Measurements from ENCODE around the gene RER1.
A peak's percentile ranks its signal among the peaks of the same experiment; 100 is the strongest.

Gene RER1

DNA sequence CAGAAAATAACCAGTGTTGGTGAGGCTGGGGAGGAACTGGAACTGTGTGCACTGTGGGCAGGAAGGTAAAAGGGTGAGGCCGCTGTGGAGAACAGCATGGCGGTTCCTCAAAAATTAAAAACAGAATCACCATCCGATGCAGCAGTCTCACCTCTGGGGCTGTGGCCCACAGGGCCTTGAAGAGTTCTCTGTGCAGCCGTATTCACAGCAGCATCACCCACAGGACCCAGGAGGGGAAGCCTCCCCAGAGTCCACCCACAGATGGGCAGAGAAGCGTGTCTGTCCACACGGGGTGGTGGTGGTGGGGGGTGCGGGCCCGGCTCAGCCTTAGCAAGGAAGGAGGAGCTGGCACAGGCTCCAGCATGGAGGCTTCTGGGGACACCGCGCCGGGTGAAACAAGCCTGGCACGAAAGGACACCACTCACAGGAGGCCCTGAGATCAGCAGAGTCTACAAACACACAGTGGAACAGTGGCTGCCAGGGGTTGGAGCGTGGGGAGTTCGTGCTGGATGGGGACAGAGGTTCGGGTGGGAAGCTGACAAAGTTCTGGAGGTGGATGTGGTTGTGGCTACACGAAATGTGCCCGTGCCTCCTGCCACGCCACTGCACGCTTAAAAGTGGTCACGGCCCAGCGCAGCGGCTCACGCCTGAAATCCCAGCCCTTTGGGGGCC is 11.8 kb upstream of the RER1 start:
- Mint-ChIP-seq H3K4me3 (no peak overlapping the region), H3K27me3 (no peaks in the 10 kb centered on the region), H3K27ac (peak overlapping the region in 1 of 2 donors; percentile 48), H3K4me1 (peaks cover 4% of the 10 kb centered on the region), H3K9me3 (no peaks in the 10 kb centered on the region)
- ATAC-seq (no peak), DNase-seq (no peak)

DNA sequence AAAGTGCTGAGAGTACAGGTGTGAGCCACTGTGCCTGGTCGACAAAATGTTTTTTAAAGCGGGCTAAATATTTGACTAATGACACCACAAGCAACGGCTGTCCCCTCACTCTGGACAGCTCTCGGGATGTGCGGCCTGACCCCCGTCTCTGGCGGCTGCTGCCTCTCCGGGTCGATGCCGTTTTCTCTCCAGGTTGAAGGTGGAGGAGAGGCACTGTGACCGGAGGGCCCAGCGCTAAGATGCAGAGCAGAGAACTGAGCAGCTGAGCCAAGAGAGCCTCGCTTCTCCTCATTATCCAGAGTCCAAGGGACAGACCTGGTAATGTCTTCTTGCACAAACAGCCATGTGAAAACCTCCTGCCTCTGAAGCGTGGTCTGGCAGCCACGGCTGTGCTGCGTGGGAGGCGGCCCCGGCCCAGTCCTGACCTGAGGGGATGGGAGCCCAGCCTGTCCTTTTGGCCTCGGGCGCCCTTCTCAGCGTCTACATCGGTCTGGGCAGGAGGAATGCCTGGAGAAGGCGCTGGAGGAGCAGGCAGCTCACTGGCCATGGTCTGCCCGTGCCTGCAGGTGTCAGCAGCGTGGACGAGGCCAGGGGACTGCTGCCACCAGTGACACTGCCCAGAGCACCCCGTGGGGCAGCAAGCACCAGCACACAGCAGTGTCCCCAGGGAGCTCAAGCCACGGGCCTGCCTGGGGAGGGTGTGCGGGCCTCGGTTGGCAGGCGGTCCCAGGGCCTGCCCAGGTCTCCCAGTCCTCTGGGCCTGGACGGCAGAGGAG is 10.6 kb upstream of the RER1 start:
- Mint-ChIP-seq H3K4me3 (no peak overlapping the region), H3K9me3 (no peaks in the 10 kb centered on the region), H3K27me3 (no peaks in the 10 kb centered on the region), H3K4me1 (peaks cover 4% of the 10 kb centered on the region), H3K27ac (no peak overlapping the region)
- no peak for DNase-seq
- no peak for ATAC-seq

DNA sequence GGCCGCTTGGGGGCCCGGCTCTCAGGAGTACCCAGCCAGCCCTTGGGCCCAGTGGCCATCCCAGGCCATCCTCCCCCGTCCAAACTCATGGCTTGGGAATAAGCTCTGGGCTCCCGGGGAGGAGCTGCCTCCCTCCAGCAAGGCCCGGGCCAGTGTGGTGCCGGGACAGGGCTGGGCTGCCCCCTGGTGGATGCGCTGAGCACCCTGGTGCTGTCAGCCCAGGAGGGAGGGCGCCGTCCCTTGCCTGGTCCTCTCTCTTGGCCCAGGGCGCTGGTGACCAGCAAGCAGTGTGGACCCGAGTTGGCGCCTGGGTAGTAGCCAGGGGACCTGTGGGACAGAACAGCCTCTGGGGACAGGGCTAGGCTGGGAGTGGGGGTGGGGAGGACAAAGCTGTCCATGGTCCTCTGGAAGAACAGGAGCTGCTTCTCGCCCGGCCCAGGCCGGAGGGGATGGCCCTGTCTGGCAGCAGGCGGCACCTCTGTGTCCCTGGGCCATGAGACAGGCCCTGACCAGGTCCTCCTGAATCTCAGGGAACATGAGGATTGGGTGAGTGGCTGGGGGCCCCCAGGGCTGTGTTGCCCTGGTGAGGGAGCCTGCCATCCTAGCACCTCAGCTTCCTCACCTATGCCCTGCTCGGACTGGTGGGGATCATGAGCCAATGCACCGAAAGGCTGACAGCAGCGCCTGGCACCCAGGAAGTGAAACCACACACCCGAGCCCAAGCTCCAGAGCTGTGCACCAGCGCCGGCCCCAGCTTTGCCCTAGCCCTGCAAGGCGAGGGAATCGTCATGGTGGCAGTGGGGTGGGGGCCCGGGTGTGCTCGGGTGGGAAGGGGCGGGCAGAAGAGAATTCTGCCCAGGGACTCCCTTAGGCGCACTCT is 9.7 kb upstream of the RER1 start:
- Mint-ChIP-seq H3K4me1 (peaks cover 4% of the 10 kb centered on the region), H3K27ac (no peak overlapping the region), H3K9me3 (no peaks in the 10 kb centered on the region), H3K27me3 (no peaks in the 10 kb centered on the region), H3K4me3 (no peak overlapping the region)
- ATAC-seq (peak; percentile 95), DNase-seq (peak; percentile 75 to 80)

DNA sequence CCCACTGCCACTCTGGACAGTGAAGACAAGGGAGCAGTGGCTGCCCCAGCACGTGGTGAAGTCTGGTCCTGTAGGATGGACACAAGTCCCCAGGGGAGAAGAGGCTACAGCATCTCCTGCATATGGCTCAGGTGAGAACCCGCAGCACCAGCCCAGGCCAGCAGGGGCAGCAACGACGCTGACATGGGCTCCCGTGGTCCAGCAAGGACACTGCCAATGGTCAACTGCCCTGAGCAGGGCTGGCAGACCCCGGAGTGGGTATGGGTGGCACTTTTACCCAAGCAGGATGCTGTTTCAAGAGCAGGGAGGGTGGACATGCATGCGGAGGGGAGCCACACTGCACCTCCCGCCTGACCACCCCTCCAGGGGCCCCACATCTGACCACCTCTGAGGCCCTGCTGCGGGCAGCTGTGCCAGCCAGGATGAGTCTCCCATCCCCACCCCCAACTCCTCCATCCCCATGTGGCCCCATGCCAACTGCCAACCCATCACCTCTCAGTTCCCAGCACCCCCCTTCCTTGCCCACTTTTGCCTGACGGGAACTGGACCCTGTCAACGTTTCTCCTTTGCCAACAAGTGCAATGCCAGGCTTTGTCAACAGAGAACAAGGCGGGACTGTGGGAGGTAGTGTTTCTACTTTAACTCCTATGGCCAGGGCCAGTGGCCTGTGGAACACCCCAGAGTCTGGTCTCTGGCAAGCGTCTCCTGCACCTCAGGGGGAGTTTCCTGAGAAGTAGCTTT is 8.8 kb upstream of the RER1 start:
- H3K4me3 Mint-ChIP-seq, result no peak overlapping the region
- peaks cover 4% of the 10 kb centered on the region for H3K4me1 Mint-ChIP-seq
- H3K9me3 Mint-ChIP-seq, result no peaks in the 10 kb centered on the region
- no peaks in the 10 kb centered on the region for H3K27me3 Mint-ChIP-seq
- no peak overlapping the region for H3K27ac Mint-ChIP-seq
- ATAC-seq, result peak; percentile 29
- peak in 1 of 2 donors; percentile 20 for DNase-seq

DNA sequence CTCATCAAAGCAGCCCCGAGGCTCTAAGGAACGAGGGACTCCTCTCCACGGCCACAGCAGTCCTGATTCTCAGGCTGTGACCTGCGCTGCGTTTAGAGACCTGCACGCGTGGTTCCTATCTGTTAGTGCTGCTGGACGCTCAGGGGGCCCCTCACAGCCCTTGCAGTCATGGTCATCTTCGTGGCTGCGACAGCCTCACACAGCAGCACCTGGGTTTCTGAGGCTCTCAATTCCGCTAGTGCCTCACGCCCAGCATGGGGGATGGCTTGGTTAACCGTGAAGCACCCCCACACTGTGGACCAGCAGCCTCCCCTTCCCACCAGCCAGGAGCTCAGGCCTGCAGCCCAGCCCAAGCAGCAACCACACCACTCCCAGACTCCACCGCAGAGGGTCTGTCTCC is 8.1 kb upstream of the RER1 start:
- H3K27ac Mint-ChIP-seq, result no peak overlapping the region
- H3K4me1 Mint-ChIP-seq, result peaks cover 4% of the 10 kb centered on the region
- ATAC-seq (no peak), DNase-seq (no peak)
- H3K9me3 Mint-ChIP-seq, result no peaks in the 10 kb centered on the region
- H3K4me3 Mint-ChIP-seq, result no peak overlapping the region
- H3K27me3 Mint-ChIP-seq, result no peaks in the 10 kb centered on the region

DNA sequence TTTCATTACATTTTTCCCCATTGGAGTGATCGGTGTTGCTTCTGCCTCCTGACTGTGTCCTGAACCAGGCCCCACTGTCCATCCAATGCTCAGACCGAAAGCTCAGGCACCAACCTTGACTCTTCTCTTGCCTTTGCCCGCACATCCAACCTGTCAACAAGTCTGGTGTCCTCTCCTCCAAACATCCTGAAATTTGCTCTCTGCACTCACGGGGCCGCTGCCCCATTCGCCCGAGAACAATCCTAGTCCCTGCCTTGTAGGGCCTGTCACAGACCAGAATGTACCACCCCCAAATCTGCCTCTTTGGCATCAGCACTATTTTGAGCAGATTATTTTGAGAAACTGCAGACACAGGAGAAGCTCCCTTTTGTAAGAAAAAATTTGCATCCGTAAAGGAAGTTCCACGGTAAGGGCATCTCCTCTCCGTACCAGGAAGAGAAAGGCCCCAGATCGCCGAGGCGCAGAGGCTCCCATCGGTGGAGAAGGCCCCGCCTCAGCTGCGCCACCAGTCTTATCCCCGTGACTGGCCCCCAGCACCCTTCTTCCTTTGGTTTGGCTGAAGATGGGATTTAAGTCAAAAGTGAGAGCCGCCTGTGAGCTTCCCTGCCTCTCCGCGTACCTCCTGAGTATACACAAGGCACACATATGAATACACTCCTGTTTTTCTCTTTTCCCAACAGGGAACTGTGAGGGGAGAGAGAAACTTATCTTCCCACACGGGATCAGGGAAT is 7.3 kb upstream of the RER1 start:
- Mint-ChIP-seq H3K4me3 (no peak overlapping the region), H3K27me3 (no peaks in the 10 kb centered on the region), H3K4me1 (peaks cover 4% of the 10 kb centered on the region), H3K27ac (no peak overlapping the region), H3K9me3 (no peaks in the 10 kb centered on the region)
- ATAC-seq (no peak), DNase-seq (no peak)

DNA sequence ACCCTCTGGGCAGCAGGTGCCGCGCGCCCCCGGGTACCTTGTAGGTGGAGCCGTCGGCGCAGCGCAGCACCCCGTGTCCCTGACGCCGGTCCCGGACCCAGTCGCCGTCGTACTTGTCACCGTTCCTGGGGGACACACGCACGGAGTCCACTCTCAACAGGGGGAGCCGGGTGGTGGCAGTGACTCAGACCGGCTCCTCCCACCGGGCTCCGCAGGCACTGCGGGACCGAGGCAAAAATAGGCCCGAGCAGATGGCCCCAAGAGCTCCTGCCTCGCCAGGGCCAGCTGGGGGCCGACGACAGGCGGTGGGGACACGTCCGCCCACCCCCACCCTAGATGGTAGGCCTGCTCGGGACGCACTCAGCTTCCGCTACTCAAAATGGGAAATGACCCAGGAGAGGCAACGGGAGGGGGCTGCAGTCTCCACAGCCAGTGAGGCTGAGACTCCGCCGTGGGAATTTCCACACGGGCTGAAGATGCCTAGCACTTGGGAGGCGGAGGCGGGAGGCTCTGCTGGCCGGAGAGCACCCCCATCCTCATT is 6.6 kb upstream of the RER1 start:
- no peaks in the 10 kb centered on the region for H3K27me3 Mint-ChIP-seq

DNA sequence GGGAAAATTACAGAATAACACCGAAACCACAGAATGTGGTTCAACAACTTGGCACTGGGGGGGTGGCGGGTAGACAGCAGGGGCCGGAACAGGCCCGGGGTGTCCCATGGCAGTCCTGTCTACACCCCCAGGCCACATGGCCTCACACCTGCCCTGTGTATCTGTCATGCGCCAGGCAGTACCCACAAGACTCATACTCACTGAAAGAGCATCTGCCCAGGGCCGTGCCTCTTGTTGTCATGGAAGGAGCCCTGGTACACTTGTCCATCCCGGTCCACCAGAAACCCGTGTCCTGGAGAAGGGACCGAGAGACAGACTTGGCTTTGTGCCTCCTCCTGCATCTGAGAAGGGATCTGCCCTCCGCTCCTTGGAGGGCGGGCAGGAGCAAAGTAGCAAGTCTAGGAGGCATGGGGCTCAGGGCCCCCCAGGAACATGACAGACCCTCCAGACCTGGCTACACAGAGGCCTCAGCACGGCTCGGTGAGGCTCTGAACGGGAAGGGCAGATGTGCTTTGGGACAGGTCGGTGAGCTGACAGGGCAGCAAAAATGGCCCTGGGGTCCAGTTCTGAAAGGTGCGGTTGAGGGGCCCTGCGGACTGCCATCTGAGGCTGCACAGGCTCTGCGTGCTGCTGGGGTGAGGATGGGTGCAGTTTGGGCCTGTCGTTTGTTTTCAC is 5.9 kb upstream of the RER1 start:
- Mint-ChIP-seq H3K4me1 (peaks cover 16% of the 10 kb centered on the region), H3K27me3 (no peaks in the 10 kb centered on the region), H3K9me3 (no peaks in the 10 kb centered on the region), H3K4me3 (no peak overlapping the region), H3K27ac (peak overlapping the region in 1 of 2 donors; percentile 71)
- no peak for DNase-seq
- ATAC-seq, result no peak

More for the DNA sequence above, 6.6 kb upstream of the RER1 start:
- Mint-ChIP-seq H3K9me3 (no peaks in the 10 kb centered on the region), H3K4me1 (peaks cover 9% of the 10 kb centered on the region), H3K27ac (no peak overlapping the region), H3K4me3 (no peak overlapping the region)
- no peak for ATAC-seq
- no peak for DNase-seq

DNA sequence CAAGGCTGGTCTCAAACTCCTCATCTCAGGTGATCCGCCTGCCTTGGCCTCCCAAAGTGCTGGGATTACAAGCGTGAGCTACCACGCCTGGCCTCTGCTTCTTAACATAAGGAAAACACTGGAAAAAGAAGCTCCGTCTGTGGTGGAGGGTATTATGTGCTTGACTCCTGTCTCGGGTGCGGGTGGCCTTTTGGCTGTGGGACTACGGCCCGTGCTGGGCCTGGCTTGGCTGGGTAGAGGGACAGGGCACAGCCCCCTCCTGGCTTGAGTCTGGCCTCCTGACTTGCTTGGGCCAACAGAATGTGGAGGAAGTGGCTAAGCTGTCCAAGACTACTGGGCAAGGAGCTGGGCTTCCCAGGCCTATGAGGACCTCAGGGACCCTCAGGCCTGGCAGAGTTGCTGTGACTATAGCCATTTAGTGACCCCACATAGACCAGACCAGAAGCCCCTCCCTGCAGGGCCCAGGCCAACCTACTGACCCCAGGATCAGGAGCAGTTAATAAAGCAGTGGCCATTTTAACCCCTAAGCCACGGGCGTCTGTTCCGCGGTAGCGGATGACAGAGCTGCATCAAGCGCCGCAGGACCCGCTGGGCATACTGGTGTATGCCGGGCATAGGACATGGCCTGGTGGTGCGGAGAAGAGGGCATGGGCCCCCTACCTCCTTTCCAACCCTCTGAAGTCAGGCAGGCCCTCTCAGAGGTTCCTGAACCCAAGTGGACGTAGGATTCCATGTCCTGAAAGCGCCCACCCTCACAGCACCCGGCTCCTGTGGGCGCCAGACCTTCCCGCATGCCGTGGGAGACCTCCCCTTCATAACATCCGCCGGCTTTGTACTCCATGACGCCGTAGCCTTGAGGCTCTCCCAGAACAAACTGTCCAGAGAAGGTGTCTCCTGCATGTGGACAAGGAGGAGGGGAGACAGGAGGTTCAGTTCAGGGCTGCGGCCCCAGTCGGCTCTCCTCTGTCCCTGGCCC is 4.7 kb upstream of the RER1 start:
- no peak for ATAC-seq
- no peak for DNase-seq
- Mint-ChIP-seq H3K27ac (no peak overlapping the region), H3K4me1 (peaks cover 16% of the 10 kb centered on the region), H3K9me3 (no peaks in the 10 kb centered on the region), H3K27me3 (no peaks in the 10 kb centered on the region), H3K4me3 (no peak overlapping the region)

DNA sequence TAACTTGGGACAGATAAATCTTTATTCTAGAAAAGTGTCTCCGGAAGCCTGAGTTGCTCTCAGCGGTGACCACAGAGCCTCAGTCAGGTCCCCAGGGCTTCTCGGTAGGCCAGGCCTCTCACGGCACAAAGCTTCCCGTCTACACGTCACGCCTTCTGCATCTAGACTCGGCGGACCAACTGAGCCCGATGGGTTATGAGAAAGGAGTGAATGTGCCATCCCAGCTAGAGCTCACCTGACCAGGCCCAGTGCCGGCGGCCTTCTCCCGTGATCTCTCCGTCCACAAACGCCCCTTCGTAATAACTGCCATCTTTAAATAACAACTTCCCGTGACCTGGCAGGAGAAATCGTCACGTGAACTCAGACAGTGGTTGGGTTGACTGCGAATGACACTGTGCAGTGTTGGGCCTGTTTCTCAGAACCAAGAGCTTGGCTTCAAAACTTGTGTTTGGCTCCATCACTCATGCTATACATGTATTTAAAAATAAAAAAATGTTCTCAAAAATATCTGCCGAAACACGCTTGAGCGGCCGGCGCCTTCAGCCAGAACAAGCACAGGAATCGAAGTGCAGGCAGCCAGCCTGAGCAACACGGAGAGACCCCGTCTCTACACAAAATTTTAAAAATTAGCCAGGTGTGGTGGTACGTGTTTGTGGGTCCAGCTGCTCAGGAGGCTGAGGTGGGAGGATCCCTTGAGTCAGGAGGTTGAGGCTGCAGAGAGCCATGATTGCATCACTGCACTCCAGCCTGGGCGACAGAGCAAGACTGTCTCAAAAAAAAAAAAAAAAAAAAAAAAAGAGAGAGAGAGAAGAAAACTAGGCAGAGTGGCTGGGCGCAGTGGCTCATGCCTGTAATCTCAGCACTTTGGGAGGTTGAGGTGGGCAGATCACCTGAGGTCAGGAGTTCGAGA is 3.4 kb upstream of the RER1 start:
- H3K9me3 Mint-ChIP-seq, result no peaks in the 10 kb centered on the region
- no peak overlapping the region for H3K27ac Mint-ChIP-seq
- DNase-seq, result no peak
- H3K4me3 Mint-ChIP-seq, result no peak overlapping the region
- ATAC-seq, result no peak
- peaks cover 24% of the 10 kb centered on the region for H3K4me1 Mint-ChIP-seq
- H3K27me3 Mint-ChIP-seq, result no peaks in the 10 kb centered on the region

DNA sequence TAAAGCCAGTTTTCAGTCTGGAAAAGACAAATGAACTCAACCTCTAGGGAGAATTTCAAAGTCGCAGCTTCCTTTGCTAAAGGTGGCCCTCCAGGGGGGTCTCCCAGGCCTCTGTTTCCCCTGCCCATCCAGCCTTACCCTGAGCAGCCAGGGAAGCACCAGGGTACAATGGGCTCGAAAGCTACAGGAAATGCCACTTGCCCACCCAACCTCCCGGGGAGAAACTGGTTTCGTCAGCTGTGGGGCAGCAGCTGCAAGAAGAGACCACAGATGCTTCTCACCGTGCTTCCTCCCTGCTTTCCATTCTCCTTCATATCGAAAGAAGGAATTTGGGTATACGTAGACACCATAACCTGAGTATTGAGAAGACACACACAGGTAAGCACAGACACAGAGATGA is 2.0 kb upstream of the RER1 start:
- Mint-ChIP-seq H3K4me3 (peak overlapping the region; percentile 78 to 84), H3K4me1 (peaks cover 38% of the 10 kb centered on the region), H3K27me3 (no peaks in the 10 kb centered on the region), H3K9me3 (no peaks in the 10 kb centered on the region), H3K27ac (peak overlapping the region in 1 of 2 donors; percentile 58)
- ATAC-seq (no peak), DNase-seq (no peak)

DNA sequence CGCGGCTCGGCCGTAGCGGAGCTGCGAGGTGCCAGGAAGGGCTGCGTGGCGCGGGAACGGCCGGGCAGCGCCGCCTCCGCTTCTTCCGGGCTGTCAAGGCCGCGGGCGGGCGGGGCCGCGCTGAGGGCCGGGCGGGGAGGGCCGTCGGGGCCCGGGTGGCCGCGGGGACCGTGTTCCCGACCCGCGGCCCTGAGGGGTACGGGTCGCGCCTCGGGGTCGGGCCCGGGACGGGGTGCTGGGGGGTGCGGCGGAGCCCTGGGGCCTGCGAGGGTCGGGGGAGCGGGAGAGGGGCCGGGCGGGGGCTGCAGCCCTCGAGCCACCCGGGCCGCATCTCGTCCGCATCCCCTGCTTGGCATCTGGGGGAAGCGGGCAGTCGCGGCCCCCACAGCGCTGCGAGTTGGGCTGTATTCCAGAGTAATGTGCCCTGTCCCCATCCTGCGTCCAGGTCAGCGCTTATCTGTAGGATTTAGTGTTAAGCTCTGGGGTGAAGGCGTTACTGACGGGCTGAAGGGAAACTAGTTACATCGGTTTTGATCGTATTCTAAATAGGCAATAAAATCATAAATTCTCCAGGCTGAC is 379 bp downstream of the RER1 start:
- peaks cover 52% of the 10 kb centered on the region for H3K4me1 Mint-ChIP-seq
- no peaks in the 10 kb centered on the region for H3K27me3 Mint-ChIP-seq
- H3K4me3 Mint-ChIP-seq, result peak overlapping the region; percentile 84 to 86
- DNase-seq (no peak), ATAC-seq (peak; percentile 41)
- H3K27ac Mint-ChIP-seq, result peak overlapping the region; percentile 95 to 96
- no peaks in the 10 kb centered on the region for H3K9me3 Mint-ChIP-seq

Measured in stimulated activated naive CD8-positive, alpha-beta T cell treated with anti-CD3 and anti-CD28 coated beads, Interleukin-15, amount 100 ng/mL, for 72 hours (primary cell).